WTC11 (cell line): ENCODE results near the gene SBK1. TPM values are rescaled to one million over a fixed set of nuclear protein-coding genes. Genes with fewer than 3 reads are reported as not detected.

Experiments used
- ATAC-seq: fragments of 200-7000 bp; cut with Tn5 transposase; 2 replicates; pipeline ENCODE4 v1.10.0; 2021; ENCODE audit warnings: mild to moderate bottlenecking, moderate library complexity
- CTCF ChIA-PET: fragments of 300-600 bp; sonication (Branson Sonifier 250); formaldehyde crosslinking; loops from one replicate; lab custom pipeline; 2021; ENCODE audit warnings: antibody characterized with exemption; lab: Charles Lee
- POLR2A ChIA-PET: fragments of 350-600 bp; sonication (Branson Sonifier 250); formaldehyde crosslinking; loops from one replicate; lab custom pipeline; 2021; ENCODE audit warnings: antibody characterized with exemption; lab: Charles Lee
- DNase-seq: peaks from one replicate; pipeline ENCODE4 v3.0.0; 2021; ENCODE audit warnings: low spot score
- H3K27ac Mint-ChIP-seq: 2 replicates; pipeline ENCODE4 v1.8.0; 2021; ENCODE audit warnings: mixed read lengths
- H3K27me3 Mint-ChIP-seq: 2 replicates; pipeline ENCODE4 v1.8.0; 2021; ENCODE audit warnings: low read depth, mild to moderate bottlenecking, moderate library complexity, mixed read lengths
- H3K36me3 Mint-ChIP-seq: 2 replicates; pipeline ENCODE4 v1.8.0; 2021; ENCODE audit warnings: mixed read lengths
- H3K4me1 Mint-ChIP-seq: 2 replicates; pipeline ENCODE4 v1.8.0; 2022; ENCODE audit warnings: mixed read lengths
- H3K4me3 Mint-ChIP-seq: 2 replicates; pipeline ENCODE4 v1.8.0; 2021; ENCODE audit warnings: mild to moderate bottlenecking, moderate library complexity, mixed read lengths
- H3K9me3 Mint-ChIP-seq: 2 replicates; pipeline ENCODE4 v1.8.0; 2021; ENCODE audit warnings: mixed read lengths
- CREM ChIP-seq: sonication (generic); formaldehyde crosslinking; IDR thresholded peaks from 2 replicates; pipeline ENCODE4 v1.8.1; 2022; ENCODE audit warnings: mild to moderate bottlenecking, missing genetic modification reagents, moderate library complexity
- ETV6 ChIP-seq: sonication (generic); formaldehyde crosslinking; IDR thresholded peaks from 2 replicates; pipeline ENCODE4 v1.8.1; 2022; ENCODE audit warnings: mild to moderate bottlenecking, missing genetic modification reagents
- FOXJ3 ChIP-seq: sonication (generic); formaldehyde crosslinking; IDR thresholded peaks from 2 replicates; pipeline ENCODE4 v1.9.0; 2021; ENCODE audit warnings: missing genetic modification reagents, mild to moderate bottlenecking, borderline replicate concordance
- FOXP1 ChIP-seq: sonication (generic); formaldehyde crosslinking; IDR thresholded peaks from 2 replicates; pipeline ENCODE4 v1.8.0; 2022; ENCODE audit warnings: missing genetic modification reagents, mild to moderate bottlenecking, moderate library complexity, borderline replicate concordance
- GABPB1 ChIP-seq: sonication (generic); formaldehyde crosslinking; IDR thresholded peaks from 2 replicates; pipeline ENCODE4 v1.8.1; 2023; ENCODE audit warnings: mild to moderate bottlenecking, missing genetic modification reagents
- NFE2L1 ChIP-seq: sonication (generic); formaldehyde crosslinking; IDR thresholded peaks from 2 replicates; pipeline ENCODE4 v1.8.1; 2023; ENCODE audit warnings: missing genetic modification reagents
- NR3C1 ChIP-seq: sonication (generic); formaldehyde crosslinking; conservative IDR thresholded peaks from 2 replicates; pipeline ENCODE4 v1.8.1; 2023; ENCODE audit warnings: low read depth, mild to moderate bottlenecking, missing genetic modification reagents
- SP1 ChIP-seq: sonication (generic); formaldehyde crosslinking; conservative IDR thresholded peaks from 2 replicates; pipeline ENCODE4 v1.8.1; 2022; ENCODE audit warnings: missing genetic modification reagents
- ZBTB21 ChIP-seq: sonication (generic); formaldehyde crosslinking; IDR thresholded peaks from 2 replicates; pipeline ENCODE4 v1.8.1; 2023; ENCODE audit warnings: mild to moderate bottlenecking, missing genetic modification reagents, borderline replicate concordance
- total RNA-seq: library from RNA; stranded (reverse); gene quantifications from 3 replicates; pipeline ENCODE4 v1.2.3, GENCODE V29; 2021
- TF ChIP-seq, protein P1 (sequence below): sonication (generic); formaldehyde crosslinking; IDR thresholded peaks from 2 replicates; pipeline ENCODE4 v1.8.1; 2023; ENCODE audit warnings: mild to moderate bottlenecking, moderate library complexity, missing genetic modification reagents
- TF ChIP-seq, protein P2 (sequence below): fragments of 200-600 bp; IDR thresholded peaks from 2 replicates; pipeline ENCODE4 v1.8.0; 2022; ENCODE audit warnings: antibody characterized with exemption
- TF ChIP-seq, protein P3 (sequence below): sonication (generic); formaldehyde crosslinking; IDR thresholded peaks from 2 replicates; pipeline ENCODE4 v1.8.0; 2022; ENCODE audit warnings: missing genetic modification reagents
- TF ChIP-seq, protein P4 (sequence below): sonication (generic); formaldehyde crosslinking; IDR thresholded peaks from 2 replicates; pipeline ENCODE4 v1.8.0; 2022; ENCODE audit warnings: mild to moderate bottlenecking, missing genetic modification reagents
- TF ChIP-seq, protein P5 (sequence below): sonication (generic); formaldehyde crosslinking; IDR thresholded peaks from 2 replicates; pipeline ENCODE4 v1.8.1; 2022; ENCODE audit warnings: mild to moderate bottlenecking, moderate library complexity, missing genetic modification reagents

SBK1 gene
- total RNA-seq, 1 experiment from 2014 or later = 85.7 TPM

DNA sequence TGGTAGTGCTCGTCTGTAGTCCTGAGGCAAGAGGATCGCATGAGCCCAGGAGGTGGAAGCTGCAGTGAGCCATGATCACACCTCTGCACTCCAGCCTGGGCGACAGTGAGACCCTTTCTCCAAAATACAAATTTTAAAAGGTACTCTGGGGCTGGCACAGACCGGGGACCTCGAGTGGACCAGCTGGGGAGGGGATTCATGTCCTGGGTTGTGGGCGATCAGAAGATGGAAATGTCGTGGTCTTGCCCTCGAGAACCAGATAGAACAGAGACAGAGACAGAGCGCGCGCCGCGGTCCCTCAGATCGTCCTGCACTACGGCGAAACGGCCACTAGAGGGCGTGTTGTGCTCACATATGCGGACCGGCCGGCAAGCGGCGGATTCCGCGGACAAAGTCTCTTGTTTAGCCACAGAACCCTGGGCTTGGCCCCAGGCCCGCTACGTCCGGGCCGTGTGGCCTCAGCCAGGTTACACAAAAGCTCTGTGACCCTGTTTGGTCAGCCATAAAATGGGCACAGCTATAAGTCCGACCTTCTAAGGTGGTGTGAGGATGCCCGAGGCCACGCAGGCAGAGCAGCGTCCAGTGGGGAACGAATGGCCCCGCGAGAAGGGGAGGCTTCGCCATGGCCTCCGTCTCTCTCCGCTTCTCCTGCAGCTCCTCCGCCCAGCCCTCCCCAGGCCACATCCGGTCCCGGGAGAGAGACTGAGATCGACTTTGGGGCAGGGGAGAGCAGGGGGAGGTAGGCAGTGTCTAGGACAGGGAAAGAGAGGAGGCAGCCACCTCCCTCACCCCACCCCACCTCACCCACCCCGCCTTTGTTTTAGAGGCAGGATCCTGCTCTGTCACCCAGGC is 14.6 kb upstream of the SBK1 start:
- TF ChIP-seq CREM (CRISPR knock-in tag) = 0 out of 2 replicates have a peak, but pooled peaks have one; percentile 24
- TF ChIP-seq FOXJ3 (CRISPR knock-in tag) = no peak
- TF ChIP-seq, protein P1, sequence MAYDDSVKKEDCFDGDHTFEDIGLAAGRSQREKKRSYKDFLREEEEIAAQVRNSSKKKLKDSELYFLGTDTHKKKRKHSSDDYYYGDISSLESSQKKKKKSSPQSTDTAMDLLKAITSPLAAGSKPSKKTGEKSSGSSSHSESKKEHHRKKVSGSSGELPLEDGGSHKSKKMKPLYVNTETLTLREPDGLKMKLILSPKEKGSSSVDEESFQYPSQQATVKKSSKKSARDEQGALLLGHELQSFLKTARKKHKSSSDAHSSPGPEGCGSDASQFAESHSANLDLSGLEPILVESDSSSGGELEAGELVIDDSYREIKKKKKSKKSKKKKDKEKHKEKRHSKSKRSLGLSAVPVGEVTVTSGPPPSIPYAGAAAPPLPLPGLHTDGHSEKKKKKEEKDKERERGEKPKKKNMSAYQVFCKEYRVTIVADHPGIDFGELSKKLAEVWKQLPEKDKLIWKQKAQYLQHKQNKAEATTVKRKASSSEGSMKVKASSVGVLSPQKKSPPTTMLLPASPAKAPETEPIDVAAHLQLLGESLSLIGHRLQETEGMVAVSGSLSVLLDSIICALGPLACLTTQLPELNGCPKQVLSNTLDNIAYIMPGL (CRISPR knock-in tag) = peak; percentile 40; the same call in 1 of the 2 replicates
- peak; percentile 86 for TF ChIP-seq FOXP1
- peak; percentile 38; the same call in 1 of the 2 replicates for TF ChIP-seq SP1 (CRISPR knock-in tag)
- TF ChIP-seq ETV6 (CRISPR knock-in tag) = peak; percentile 14; the same call in 1 of the 2 replicates
- TF ChIP-seq, protein P2, sequence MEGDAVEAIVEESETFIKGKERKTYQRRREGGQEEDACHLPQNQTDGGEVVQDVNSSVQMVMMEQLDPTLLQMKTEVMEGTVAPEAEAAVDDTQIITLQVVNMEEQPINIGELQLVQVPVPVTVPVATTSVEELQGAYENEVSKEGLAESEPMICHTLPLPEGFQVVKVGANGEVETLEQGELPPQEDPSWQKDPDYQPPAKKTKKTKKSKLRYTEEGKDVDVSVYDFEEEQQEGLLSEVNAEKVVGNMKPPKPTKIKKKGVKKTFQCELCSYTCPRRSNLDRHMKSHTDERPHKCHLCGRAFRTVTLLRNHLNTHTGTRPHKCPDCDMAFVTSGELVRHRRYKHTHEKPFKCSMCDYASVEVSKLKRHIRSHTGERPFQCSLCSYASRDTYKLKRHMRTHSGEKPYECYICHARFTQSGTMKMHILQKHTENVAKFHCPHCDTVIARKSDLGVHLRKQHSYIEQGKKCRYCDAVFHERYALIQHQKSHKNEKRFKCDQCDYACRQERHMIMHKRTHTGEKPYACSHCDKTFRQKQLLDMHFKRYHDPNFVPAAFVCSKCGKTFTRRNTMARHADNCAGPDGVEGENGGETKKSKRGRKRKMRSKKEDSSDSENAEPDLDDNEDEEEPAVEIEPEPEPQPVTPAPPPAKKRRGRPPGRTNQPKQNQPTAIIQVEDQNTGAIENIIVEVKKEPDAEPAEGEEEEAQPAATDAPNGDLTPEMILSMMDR = peak; percentile 99
- TF ChIP-seq NFE2L1 = peak; percentile 59; the same call in 1 of the 2 replicates
- no peak for TF ChIP-seq NR3C1 (CRISPR knock-in tag)
- TF ChIP-seq ZBTB21 = peak; percentile 70; the same call in 1 of the 2 replicates
- TF ChIP-seq GABPB1 (CRISPR knock-in tag) = peak; percentile 34; the same call in 1 of the 2 replicates
- TF ChIP-seq, protein P3, sequence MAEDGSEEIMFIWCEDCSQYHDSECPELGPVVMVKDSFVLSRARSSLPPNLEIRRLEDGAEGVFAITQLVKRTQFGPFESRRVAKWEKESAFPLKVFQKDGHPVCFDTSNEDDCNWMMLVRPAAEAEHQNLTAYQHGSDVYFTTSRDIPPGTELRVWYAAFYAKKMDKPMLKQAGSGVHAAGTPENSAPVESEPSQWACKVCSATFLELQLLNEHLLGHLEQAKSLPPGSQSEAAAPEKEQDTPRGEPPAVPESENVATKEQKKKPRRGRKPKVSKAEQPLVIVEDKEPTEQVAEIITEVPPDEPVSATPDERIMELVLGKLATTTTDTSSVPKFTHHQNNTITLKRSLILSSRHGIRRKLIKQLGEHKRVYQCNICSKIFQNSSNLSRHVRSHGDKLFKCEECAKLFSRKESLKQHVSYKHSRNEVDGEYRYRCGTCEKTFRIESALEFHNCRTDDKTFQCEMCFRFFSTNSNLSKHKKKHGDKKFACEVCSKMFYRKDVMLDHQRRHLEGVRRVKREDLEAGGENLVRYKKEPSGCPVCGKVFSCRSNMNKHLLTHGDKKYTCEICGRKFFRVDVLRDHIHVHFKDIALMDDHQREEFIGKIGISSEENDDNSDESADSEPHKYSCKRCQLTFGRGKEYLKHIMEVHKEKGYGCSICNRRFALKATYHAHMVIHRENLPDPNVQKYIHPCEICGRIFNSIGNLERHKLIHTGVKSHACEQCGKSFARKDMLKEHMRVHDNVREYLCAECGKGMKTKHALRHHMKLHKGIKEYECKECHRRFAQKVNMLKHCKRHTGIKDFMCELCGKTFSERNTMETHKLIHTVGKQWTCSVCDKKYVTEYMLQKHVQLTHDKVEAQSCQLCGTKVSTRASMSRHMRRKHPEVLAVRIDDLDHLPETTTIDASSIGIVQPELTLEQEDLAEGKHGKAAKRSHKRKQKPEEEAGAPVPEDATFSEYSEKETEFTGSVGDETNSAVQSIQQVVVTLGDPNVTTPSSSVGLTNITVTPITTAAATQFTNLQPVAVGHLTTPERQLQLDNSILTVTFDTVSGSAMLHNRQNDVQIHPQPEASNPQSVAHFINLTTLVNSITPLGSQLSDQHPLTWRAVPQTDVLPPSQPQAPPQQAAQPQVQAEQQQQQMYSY (CRISPR knock-in tag) = no peak
- TF ChIP-seq, protein P4, sequence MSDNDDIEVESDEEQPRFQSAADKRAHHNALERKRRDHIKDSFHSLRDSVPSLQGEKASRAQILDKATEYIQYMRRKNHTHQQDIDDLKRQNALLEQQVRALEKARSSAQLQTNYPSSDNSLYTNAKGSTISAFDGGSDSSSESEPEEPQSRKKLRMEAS (CRISPR knock-in tag) = peak; percentile 60; the same call in 1 of the 2 replicates
- TF ChIP-seq, protein P5, sequence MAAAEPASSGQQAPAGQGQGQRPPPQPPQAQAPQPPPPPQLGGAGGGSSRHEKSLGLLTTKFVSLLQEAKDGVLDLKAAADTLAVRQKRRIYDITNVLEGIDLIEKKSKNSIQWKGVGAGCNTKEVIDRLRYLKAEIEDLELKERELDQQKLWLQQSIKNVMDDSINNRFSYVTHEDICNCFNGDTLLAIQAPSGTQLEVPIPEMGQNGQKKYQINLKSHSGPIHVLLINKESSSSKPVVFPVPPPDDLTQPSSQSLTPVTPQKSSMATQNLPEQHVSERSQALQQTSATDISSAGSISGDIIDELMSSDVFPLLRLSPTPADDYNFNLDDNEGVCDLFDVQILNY (CRISPR knock-in tag) = 0 out of 2 replicates have a peak, but pooled peaks have one; percentile 53
- Mint-ChIP-seq H3K4me1 (peaks cover 16% of the 10 kb centered on the region), H3K4me3 (peak overlapping the region; percentile 73), H3K36me3 (no peaks in the 10 kb centered on the region), H3K27me3 (peaks cover 27% of the 10 kb centered on the region), H3K27ac (peak overlapping the region; percentile 70; the same call in 1 of the 2 replicates), H3K9me3 (no peaks in the 10 kb centered on the region)
- POLR2A ChIA-PET = interaction anchor here (0.6 to 1.2 kb wide), 2 partner anchors 14 to 49 kb away, joined by 3 to 5 read pairs; no protein-coding TSS in a partner anchor
- DNase-seq (peak; percentile 93), ATAC-seq (peak; percentile 80)
- CTCF ChIA-PET = interaction anchor here (0.5 to 4.7 kb wide), 14 partner anchors 8 to 389 kb away, joined by 3 to 41 read pairs (median 4); no protein-coding TSS in a partner anchor

DNA sequence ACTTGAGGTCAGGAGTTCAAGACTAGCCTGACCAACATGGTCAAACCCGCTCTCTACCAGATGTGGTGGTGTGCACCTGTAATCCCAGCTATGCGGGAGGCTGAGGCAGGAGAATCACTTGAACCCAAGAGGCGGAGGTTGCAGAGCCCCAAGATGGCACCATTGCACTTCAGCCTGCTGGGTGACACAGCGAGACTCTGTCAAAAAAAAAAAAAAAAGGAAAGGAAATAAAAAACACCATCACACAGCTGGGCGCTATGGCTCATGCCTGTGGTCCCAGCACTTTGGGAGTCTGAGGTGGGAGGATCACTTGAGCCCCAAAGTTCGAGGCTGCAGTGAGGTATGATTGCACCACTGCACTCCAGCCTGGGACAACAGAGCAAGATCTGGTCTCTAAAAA is 13.3 kb upstream of the SBK1 start:
- ChIA-PET POLR2A (interaction anchor here (0.7 kb wide), 1 partner anchor 39 kb away, joined by 3 read pairs; no protein-coding TSS in a partner anchor), CTCF (interaction anchor here (0.6 to 4.3 kb wide), 4 partner anchors 34 to 42 kb away, joined by 3 to 41 read pairs (median 3); no protein-coding TSS in a partner anchor)
- H3K4me1 Mint-ChIP-seq = peaks cover 19% of the 10 kb centered on the region
- no peak overlapping the region for H3K4me3 Mint-ChIP-seq
- ATAC-seq (no peak), DNase-seq (no peak)
- peaks cover 27% of the 10 kb centered on the region for H3K27me3 Mint-ChIP-seq
- no peaks in the 10 kb centered on the region for H3K9me3 Mint-ChIP-seq
- no peak overlapping the region for H3K27ac Mint-ChIP-seq
- H3K36me3 Mint-ChIP-seq = no peaks in the 10 kb centered on the region
- TF ChIP-seq, protein P2 = no peak
- TF ChIP-seq, protein P3 (CRISPR knock-in tag) = no peak
